Neural progenitor cell (in vitro differentiated cells): ENCODE results near the gene SCN2B.

Experiments used
- CTCF ChIP-seq: fragments of 200-600 bp; sonication (generic); IDR thresholded peaks from 2 replicates; pipeline ENCODE4 v1.5.1; 2017; ENCODE audit warnings: antibody characterized with exemption, mild to moderate bottlenecking
- EZH2 ChIP-seq: fragments of 200-600 bp; sonication (generic); IDR thresholded peaks from 2 replicates; pipeline ENCODE4 v1.6.1; 2017; ENCODE audit warnings: antibody characterized with exemption, mild to moderate bottlenecking, moderate library complexity

- no peak for TF ChIP-seq EZH2
- TF ChIP-seq CTCF: peak; percentile 2
Observed at GRCh38 chr11:118175993-118176777, at the start of gene SCN2B.
